Epithelial cell of prostate (primary cell): Measurements from ENCODE around the gene LYPD1.
"Not testable (repeated sequence)": the region's sequence is repeated elsewhere in the genome, so short reads cannot be mapped to it uniquely, and the experiment has no call there.

Experiments used
- DNase-seq: peaks from one replicate; pipeline ENCODE4 v3.0.0-alpha.2; 2011; ENCODE audit warnings: low read depth, low spot score
- H3K27ac ChIP-seq: fragments of 450-650 bp; 2 replicates; pipeline ENCODE4 v1.5.1; 2017; ENCODE audit warnings: mild to moderate bottlenecking

The LYPD1 gene, protein sequence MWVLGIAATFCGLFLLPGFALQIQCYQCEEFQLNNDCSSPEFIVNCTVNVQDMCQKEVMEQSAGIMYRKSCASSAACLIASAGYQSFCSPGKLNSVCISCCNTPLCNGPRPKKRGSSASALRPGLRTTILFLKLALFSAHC

DNA sequence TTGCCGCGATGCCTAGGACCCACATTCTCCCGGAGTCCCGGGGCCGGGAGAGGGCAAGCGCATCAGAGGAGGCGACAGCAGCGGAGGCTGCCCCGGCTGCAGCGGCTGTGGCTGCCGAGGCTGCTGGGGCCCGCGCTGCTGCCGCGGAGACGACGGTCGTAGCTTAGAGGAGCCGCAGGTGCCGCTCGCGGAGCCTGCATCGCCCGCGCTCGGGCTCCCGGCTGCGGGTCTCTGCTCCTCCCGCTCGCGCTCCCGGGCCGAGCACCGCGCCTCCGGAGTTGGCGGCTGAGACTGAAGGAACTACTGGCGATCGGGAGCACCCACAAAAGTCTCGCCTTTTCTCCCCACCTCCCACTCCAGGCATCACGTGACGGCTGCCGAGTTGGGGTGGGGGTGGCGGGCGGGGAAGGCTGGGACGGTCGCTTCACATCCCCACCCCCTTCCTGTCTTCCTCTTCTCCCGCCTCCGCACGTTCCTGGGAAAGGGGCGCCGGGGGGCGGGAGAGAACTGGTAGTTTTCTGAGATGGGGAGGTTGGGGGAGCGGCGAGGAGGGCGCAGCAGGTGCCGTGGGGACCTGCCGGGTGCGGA lies at the start of gene LYPD1:
LYPD1 (minus strand) TSS at position 298 of the 588 bp plus-strand sequence; CDS start at position 25, 273 bp downstream.
- H3K27ac ChIP-seq, result no peak within 1 kb of the TSS
- no peak for DNase-seq

DNA sequence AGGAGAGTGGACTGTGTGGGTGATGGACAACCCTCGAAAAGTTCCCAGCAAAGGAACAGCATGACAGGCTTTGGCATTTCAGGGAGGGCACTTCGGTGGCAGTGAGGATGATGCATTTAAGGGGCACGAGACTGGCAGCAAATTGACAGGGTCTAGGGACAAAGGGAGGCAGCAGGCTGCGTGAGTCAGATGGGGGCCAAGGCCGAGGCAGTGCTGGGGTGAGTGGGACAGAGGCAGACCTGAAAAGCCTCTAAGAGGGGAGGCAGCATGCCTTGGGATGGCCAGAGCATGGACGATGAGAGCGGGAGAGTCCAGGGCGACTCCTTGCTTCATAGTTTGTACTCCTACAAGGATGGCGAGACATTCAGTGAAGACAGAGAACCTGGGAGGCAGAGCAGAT lies 49.5 kb upstream of the LYPD1 start:
- H3K27ac ChIP-seq, result no peak overlapping the region
- no peak for DNase-seq

DNA sequence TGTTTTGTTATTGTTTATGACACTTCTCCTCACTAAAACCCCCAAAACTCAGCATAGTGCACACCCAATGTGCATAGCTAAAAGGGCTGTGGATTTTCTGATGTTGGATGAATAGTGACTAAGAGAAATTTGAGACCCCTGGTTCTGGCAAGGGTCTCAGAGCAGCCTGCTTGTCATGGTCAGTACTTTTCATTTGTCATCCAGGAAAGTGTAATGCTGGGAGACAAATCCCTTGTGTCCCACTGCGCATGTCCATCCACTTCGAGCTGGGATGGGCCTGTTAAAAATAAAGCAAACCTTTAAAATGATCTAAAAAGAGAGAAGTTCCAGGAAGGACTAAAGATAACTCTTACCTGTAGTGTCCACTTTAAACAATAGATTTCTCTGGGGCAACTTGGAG lies 46.9 kb upstream of the LYPD1 start:
- no peak overlapping the region for H3K27ac ChIP-seq
- no peak for DNase-seq

DNA sequence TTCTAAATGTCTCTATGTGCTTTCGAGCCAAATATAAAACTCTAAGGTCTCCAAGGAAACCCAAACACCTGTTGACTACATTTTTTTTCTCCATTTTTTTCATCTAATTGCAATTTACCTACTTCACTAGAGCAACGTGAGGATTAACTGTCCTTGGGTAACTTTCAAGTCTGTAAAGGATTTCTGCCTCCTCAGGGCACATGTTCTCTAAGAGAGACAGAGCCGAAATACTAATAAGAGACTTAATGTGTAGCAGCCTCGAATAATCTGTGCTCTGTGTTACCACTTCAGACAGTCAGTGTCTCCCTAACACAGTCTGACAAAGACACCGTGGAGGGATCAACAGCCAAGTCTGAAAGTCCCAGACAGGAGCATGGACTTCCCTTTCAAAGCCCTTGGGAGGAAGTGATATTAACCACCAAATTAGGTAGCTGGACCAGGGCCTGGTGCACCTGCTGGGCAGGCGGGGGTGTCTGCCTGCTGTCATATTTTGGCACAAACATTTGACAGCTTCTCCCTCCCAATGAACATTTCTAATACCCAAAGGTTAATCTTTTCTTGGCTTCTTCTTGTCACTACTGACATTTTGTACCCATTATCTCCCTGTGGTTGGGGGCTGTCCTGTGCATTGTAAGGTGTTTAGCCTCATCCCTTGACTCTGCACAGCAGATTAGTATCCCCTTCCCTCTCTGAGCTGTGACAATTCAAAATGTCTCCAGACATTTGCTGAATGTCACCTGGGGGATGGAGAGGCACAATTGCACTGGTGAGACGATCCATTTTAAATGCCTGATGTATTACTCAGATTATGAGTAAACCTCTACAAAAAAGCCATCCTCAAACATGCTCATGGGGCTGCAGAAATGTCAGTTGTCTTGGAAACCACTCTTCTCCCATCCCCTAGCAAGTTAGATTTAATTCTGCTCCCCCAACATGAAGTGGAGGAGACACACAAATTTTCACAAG lies 45.7 kb upstream of the LYPD1 start:
- no peak overlapping the region for H3K27ac ChIP-seq
- no peak for DNase-seq

DNA sequence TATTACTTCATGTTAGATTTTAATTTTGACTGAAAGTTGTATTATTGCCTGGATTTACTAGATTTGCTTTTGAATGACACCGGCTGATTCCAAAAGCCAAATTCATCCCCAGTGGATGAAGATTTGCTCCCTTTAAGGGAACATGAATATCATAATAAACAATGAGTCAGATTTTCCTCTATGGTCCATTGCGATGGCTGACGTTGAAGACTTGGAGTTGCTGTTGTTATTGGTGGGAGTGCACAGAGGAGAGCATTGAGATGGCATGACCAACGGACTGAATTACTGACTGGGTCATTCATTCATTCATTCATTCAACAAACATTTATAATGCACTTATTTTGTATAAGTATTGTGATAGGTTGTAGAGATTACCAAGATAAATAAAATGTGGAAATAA lies 33.4 kb upstream of the LYPD1 start:
- no peak overlapping the region for H3K27ac ChIP-seq
- no peak for DNase-seq

DNA sequence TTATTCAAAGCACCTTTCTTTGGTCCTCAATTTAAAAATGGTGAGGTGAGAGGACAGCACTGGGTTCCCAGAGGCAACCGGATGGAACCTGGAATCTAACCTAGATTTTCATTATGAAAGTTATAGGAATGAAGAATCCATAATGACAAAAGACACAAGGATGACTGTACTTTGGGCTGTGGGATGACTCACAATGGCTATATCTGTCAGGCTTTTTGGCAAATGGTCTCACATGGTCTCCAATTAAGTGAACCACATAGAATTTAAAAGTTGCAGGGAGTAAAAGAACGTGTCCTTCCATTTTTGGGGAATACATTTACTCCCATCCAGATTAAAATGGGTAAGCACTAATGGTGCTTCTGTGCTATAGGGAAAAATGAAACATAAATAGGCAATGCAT lies 31.8 kb upstream of the LYPD1 start:
- DNase-seq, result no peak
- H3K27ac ChIP-seq, result no peak overlapping the region

DNA sequence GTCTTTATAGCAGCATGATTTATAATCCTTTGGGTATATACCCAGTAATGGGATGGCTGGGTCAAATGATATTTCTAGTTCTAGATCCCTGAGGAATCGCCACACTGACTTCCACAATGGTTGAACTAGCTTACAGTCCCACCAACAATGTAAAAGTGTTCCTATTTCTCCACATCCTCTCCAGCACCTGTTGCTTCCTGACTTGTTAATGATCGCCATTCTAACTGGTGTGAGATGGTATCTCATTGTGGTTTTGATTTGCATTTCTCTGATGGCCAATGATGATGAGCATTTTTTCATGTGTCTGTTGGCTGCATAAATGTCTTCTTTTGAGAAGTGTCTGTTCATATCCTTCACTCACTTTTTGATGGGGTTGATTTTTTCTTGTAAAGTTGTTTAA lies 29.8 kb upstream of the LYPD1 start:
- DNase-seq, result not testable (repeated sequence)

DNA sequence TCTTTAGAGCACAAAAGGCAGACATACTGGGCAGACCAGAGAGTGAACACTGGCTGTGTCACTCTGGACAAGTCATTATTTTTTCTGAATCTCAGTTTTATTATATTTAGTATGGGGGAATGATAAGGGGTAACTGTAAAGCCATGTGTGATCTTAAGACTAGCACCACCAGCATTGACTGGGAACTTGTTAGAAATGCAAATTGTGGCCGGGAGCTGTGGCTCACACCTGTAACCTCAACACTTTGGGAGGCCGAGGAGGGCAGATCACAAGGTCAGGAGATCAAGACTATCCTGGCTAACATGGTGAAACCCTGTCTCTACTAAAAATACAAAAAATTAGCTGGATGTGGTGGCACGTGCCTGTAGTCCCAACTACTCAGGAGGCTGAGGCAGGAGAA lies 28.3 kb upstream of the LYPD1 start:
- not testable (repeated sequence) for DNase-seq, H3K27ac ChIP-seq

More for the DNA sequence above, 29.8 kb upstream of the LYPD1 start:
- not testable (repeated sequence) for H3K27ac ChIP-seq

DNA sequence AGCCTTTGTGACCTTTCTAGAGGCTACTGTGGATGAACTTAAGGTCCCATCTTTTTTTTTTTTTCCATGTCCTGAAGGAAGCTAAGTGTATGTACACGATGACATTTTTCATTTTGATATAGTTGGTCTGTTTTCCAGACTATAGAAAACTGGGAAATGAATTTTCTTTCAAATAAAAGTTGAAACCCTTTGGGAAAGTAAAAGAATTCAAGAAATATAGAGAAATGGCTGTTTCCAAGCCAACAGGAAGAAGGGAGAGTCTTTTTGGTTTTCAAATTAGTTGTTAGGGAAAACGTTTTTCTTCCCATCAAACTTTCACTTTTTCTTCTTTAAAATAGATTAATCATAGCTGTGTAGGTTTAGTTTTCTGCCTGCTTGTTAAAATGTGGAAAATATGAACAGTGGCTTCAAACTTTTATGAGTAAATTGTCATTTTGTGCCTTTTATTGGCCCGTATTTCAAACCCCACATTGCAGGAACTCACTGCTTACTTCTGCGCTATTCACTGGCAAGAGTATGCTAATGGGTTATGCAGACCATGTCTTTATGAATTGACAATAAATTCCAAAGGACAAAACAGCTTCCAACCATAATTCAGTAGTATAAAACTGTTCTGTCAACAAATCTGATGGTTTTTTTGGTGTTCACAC lies 27.7 kb upstream of the LYPD1 start:
- DNase-seq, result no peak
- H3K27ac ChIP-seq, result no peak overlapping the region

DNA sequence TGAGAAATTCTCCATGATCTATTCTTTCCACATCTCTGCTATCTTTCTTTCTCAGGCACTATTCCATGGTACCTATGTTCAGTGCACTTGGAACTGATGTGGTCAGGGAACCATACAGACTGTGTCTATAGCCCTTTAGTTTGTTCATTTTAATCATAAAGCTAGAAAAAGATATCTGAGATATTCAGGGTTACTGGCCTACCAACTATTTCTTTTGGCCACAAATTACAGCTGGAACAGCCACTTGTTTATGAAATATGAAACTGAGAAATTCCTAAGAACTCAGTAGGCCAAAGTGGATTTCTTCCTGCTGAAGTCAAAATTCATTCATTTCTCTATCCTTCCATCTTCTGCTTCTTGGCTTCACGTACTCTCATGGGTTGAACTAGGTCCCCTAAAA lies 22.8 kb upstream of the LYPD1 start:
- DNase-seq, result no peak
- H3K27ac ChIP-seq, result no peak overlapping the region

DNA sequence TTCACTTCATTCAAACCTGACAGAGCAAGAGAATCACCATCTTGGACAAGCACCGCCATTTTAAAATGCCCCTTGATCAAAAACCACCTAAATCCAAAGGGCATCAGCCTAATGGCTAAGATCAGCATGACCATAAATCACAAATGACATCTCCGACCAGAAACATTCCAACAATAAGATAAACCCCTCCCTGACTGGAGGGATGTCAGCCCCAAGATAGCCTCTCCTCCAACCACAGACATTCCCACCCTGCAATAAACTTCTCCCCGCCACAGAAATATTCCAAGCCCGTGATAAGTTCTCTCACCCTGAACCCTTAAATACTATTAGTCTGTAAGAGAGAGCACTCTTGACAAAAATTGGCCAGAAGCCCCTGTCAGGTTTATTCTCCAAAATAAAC lies 21.6 kb upstream of the LYPD1 start:
- no peak overlapping the region for H3K27ac ChIP-seq
- DNase-seq, result no peak

DNA sequence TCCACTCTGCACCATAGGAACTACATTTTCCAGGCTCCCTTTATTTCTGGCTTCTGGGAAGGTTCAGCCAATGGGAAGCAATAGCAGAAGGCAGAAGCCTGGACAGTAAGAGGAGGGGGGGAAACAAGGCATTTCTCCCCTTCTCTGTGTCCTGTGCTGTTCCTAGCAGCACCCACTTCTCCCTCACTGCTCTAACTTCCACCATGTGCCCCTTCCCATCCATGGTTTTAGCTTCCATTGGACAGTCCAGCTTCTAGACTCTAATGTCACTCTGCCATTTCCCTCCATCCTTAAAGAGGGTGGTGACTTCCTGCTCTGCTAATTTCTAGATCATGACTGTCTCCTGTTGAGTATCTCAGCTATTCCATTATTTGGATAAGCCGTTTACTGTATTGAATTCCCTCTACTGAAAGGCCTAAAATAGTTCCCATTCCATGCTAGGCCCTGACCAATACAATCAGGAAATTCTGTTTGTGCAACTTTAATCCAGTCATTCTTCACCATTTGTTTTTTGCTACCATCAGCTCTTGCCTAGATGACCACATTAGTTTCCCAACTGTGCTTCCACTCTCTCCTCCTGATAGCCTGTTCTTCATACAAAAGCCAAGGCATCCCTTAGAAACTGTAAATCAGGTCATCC lies 20.8 kb upstream of the LYPD1 start:
- no peak for DNase-seq
- H3K27ac ChIP-seq, result no peak overlapping the region

DNA sequence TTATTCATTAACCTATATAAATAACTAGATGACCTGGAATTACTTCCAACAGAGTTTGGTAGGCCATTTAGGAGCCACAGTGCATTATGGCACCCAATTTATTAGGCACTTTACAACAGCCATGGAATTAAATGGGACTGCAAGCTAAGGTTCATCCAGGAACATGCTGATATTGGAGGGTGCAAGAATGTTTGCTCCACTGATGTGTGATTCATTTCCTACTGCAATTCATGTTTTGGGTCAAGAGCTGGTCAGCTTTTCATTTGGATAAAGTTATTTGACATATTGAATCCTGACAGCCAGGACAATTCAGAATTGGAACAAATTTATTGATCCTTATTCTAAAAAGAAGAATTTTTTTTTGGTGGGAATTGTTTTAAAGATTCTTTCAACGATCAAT lies 11.8 kb upstream of the LYPD1 start:
- DNase-seq, result no peak

DNA sequence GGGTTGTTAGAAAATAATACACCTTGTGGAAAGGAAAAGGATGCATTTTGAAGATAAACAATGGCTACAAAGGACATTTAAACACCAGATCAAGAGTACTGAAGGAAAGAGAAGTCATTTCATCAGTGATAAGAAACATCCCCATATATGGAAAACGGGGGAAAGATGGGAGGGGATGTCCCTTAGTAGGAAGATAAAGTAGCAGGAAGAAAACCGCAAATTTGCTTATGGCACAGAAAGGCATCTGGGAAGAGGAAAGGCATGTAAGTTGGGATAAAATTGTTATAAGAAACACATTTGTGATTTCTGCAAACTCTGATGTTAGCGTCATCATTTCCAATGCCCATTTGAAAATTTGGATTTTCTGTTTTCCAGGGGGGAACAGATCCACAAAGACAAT lies 10.5 kb upstream of the LYPD1 start:
- DNase-seq, result no peak
- no peak overlapping the region for H3K27ac ChIP-seq

More for the DNA sequence above, 11.8 kb upstream of the LYPD1 start:
- no peak overlapping the region for H3K27ac ChIP-seq

DNA sequence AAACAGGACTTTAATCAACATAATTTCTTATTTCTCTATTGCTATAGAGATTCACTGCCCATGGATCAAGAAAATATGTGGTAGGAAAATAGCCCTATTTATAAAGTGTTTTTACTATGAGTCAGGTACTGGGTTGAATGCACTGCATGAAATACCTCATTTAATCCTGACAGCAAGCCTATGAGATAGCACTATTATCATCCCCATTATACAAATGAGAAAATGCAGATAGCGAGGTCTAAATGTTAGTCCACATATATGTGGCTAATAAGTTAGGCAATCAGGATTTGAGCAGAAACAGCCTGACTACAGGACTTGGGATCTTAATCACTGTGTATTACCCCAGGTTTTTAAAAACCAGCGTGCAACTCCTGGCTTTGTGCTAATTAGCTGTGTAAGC lies 8.5 kb upstream of the LYPD1 start:
- no peak overlapping the region for H3K27ac ChIP-seq
- DNase-seq, result no peak

DNA sequence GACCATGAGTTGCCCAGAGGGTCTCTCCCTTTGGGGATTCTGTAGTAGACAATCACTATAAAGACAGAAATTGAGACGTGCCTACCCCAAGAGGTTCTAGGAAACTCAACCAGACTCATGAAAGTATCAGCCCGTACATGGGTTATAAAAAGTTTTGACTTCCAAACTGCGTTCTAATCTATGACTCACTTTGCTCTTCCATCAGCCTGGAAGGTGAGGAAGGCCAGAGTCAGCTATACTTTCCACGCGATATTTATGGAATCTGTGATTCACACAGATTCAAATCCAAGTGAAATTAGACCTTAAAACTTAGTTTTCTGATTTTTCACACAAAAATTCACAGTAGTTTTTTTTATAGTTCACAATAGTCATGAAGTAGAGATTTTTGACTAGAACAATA lies 7.7 kb upstream of the LYPD1 start:
- H3K27ac ChIP-seq, result no peak overlapping the region
- DNase-seq, result no peak

DNA sequence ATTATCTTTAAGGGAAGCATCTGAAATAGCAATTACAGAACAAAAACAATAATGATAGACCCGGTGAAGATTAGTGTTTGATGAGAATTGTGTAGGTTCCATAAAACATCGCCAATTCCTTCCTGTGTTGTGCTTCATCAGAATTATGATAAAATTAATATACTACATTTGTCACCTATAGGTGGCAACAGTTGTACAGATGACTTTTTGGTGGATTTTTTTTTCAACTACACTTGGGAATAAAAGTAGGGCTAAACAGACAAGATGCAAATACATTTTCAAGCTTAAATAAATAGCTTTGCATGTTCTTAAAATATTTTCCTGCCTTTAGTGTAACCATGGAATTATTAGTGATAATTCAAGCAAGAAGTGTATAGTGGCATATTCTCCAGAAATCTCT lies 7.0 kb upstream of the LYPD1 start:
- DNase-seq, result no peak
- H3K27ac ChIP-seq, result no peak overlapping the region

DNA sequence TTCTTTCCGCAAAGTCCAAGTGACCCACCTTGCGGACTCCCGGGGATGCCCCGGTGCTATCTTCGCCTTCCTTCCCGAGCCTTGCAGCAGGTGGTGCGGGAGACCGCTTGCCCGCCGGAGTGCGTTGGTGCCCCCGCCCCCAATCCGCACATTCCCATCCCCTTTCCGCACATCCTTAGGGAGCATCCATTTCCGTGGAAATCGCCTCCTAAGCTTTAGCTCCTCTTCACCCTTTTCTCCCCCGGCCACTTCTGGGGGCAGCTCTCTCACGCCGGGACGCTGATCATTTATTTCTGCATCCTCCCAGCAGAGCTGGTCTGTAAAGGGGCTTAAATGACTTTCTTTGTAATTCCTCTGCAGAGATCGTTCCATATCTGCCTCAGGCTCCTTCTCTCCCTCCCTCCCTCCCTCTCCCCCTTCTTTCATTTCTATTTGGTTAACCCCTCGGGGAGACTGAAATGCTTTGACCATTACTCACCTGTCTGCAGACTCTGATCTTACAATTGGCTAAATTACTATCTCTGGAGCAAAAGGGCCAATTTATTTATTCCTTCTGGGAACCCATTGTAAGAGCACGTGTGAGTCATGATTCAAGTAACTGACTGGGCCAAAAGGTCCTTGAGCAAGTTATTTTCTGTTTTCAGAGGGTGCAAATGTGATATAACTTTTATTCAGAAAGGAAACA lies 1.3 kb upstream of the LYPD1 start:
- peak; percentile 16 for DNase-seq
- H3K27ac ChIP-seq, result no peak overlapping the region

DNA sequence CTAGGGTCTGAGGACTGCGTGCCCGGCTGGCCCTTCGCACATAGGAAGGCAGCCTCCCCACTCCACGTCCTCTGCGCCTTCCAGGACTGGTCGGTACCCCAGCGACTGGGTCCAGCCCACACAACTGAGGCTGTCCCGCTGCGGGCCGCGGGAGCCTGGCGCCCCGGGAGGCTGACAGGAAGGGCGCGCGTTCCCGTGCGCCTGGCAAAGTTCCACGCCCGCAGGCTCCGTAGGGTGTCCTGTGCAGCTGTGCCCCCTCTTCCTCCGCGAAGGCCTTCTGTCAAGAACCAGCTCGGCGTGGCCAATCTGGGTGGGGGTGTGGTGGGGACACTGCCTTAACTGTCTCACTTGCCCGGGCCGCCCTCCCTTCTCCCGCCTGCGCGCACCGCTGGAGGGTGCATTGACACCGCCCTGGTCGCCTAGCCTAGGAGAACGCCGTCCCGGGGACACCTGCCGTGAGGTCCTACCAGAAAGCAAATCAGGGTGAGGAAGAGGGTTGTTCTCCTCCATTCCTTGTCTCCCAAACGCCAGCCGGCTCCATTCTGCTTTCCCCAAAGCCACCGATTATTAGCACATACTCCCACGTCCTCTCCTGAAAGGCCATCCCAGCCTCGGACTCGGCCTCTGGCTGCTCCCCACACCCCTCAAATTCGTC lies 618 bp upstream of the LYPD1 start:
- no peak for DNase-seq
- no peak overlapping the region for H3K27ac ChIP-seq
